ENCODE results near the gene U2AF2. TPM values are rescaled to one million over a fixed set of nuclear protein-coding genes. Genes with fewer than 3 reads are reported as not detected.
A peak's percentile ranks its signal among the peaks of the same experiment; 100 is the strongest.

The U2AF2 gene
- total and polyA plus RNA-seq, 8 donors = 123 to 213 (median 170) TPM

DNA sequence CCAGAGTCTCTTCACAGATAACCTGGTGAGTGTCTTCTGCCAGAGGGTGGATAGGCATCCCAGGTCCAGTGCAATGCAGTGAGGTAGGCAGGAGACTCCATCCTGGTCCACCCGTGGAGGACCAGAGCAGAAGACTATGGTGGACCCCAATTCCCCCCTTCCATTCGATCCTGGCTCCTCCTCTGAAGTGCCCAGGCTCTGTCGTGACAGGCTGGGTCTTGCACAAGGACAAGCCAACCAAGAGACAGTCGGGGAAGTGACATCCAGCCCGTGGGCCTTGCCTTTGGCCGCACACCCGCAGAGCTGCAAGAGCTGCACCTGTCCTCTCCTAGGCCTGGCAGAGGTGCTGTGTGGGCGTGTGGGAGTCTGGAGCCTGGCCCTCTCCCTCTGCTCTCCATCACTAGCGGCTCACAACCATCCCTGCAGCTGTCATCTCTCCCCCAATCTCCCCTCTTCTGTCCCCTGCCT, 33.6 kb upstream of the U2AF2 start:
- TF ChIP-seq, protein P1, sequence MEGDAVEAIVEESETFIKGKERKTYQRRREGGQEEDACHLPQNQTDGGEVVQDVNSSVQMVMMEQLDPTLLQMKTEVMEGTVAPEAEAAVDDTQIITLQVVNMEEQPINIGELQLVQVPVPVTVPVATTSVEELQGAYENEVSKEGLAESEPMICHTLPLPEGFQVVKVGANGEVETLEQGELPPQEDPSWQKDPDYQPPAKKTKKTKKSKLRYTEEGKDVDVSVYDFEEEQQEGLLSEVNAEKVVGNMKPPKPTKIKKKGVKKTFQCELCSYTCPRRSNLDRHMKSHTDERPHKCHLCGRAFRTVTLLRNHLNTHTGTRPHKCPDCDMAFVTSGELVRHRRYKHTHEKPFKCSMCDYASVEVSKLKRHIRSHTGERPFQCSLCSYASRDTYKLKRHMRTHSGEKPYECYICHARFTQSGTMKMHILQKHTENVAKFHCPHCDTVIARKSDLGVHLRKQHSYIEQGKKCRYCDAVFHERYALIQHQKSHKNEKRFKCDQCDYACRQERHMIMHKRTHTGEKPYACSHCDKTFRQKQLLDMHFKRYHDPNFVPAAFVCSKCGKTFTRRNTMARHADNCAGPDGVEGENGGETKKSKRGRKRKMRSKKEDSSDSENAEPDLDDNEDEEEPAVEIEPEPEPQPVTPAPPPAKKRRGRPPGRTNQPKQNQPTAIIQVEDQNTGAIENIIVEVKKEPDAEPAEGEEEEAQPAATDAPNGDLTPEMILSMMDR (IDR thresholded peaks at IDR 0.05) = no peak

DNA sequence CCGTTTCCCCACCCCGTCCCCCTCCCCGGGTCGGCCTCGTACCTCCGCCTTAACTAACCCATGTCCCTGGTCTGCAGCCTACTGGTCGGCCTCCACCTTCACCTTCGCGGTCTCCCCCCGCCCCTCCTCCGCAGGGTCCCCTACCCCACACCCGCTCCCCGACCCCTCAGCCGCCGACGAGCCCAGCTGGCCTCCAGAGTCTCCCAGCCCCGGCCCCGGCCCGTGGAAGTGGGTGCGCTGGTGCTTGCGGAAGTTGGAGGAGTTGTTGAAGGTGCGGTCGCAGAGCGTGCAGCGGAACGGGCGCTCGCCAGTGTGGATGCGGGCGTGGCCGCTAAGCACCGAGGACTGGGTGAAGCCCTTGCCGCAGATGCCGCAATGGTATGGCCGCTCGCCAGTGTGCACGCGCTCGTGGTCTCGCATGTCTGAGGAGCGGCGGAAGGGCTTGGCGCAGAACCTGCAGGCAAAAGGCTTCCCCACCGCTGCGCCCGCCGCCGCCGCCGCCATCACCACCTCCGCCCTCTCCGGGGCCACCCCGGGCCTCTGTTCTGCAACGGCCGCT, 33.1 kb upstream of the U2AF2 start:
- TF ChIP-seq, protein P1 (IDR thresholded peaks at IDR 0.05) = no peak
- intact Hi-C loops (cut with DNase I) = no loop called here
- Histone ChIP-seq H3K9me3 (no peaks in the 10 kb centered on the region), H3K27me3 (no peaks in the 10 kb centered on the region), H3K4me1 (peaks cover 11 to 64% of the 10 kb centered on the region in 2 donors), H3K36me3 (peaks cover 0 to 21% of the 10 kb centered on the region in 2 donors), H3K4me3 (no peak overlapping the region), H3K27ac (peak overlapping the region in 1 of 2 donors; percentile 79)
- ATAC-seq (no peak), DNase-seq (peak in 1 of 4 donors; percentile 84)

More for the DNA sequence above, 33.6 kb upstream of the U2AF2 start:
- Histone ChIP-seq H3K36me3 (peaks cover 0 to 26% of the 10 kb centered on the region in 2 donors), H3K27ac (peak overlapping the region in 1 of 2 donors; percentile 79), H3K4me1 (peaks cover 11 to 64% of the 10 kb centered on the region in 2 donors), H3K9me3 (no peaks in the 10 kb centered on the region), H3K4me3 (no peak overlapping the region), H3K27me3 (no peaks in the 10 kb centered on the region)
- peak in 1 of 4 donors; percentile 55 for DNase-seq
- intact Hi-C loops (cut with DNase I) = no loop called here
- ATAC-seq = no peak

DNA sequence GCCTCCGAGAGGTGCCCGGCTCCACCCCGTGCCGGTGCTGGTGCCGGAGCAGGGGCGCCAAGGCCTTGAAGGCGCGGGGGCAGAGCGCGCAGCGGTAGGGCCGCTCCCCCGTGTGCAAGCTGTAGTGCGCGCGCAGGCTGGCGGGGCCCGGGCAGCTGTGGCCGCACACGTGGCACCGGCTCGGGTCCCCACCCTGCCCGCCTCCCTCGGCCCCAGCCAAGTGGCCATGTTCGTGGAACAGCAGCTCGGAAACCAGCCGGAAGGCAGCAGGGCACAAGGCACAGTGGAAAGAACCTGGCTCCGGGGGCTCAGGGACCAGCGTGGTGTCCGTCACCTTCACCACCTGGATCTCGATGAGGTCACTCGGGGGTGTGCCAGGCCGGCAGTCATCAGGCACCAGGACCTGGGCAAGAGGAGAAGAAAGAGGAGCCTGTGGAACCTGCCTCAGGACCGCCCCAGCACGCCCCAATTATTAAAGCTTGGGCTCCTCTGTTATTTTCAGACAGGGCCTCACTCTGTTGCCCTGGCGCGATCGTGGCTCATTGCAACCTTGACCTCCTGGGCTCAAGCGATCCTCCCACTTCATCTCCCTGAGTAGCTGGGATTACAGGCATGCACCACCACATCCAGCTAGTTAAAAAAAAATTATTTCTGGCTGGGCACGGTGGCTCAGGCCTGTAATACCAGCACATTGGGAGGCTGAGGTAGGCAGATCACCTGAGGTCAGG, 32.4 kb upstream of the U2AF2 start:
- peaks cover 11 to 64% of the 10 kb centered on the region in 2 donors for H3K4me1 ChIP-seq
- peak in 1 of 4 donors; percentile 79 for DNase-seq
- H3K36me3 ChIP-seq = peaks cover 0 to 15% of the 10 kb centered on the region in 2 donors
- no peaks in the 10 kb centered on the region for H3K27me3 ChIP-seq
- ATAC-seq = no peak
- no peak overlapping the region for H3K27ac ChIP-seq
- H3K9me3 ChIP-seq = no peaks in the 10 kb centered on the region
- TF ChIP-seq, protein P1 (IDR thresholded peaks at IDR 0.05) = no peak
- H3K4me3 ChIP-seq = no peak overlapping the region
- intact Hi-C loops (cut with DNase I) = no loop called here

DNA sequence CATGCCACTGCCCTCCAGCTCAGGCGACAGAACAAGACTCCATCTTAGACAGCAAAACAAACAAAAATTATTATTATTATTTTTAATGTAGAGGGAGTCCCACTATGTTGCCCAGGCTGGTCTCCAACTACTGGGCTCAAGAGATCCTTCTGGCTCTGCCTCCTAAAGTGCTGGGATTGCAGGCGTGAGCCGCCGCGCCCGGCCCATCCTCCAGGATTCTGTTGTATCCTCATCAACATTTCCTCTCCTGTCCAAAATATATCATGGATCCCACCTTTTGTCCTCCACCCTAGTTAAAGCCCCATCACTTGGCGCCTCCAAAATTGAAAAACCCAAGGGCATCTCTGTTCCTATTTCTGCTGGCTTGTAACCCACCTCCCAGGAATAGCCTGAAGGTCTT, 31.7 kb upstream of the U2AF2 start:
- H3K27me3 ChIP-seq = no peaks in the 10 kb centered on the region

More for the DNA sequence above, 31.7 kb upstream of the U2AF2 start:
- peaks cover 0 to 9% of the 10 kb centered on the region in 2 donors for H3K36me3 ChIP-seq
- TF ChIP-seq, protein P1 (IDR thresholded peaks at IDR 0.05) = no peak
- no peak overlapping the region for H3K4me3 ChIP-seq
- H3K27ac ChIP-seq = no peak overlapping the region
- peak in 1 of 4 donors; percentile 63 for DNase-seq
- H3K4me1 ChIP-seq = peaks cover 11 to 57% of the 10 kb centered on the region in 2 donors
- ATAC-seq = no peak
- no peaks in the 10 kb centered on the region for H3K9me3 ChIP-seq
- intact Hi-C loops (cut with DNase I) = no loop called here
